Activated T-cell treated with anti-CD3 and anti-CD28 coated beads, Interleukin-2, amount 50 U/mL, for 4 hours (primary cell): ENCODE data around the gene GRK2. TPM values are rescaled to one million over a fixed set of nuclear protein-coding genes. Genes with fewer than 3 reads are reported as not detected.
"Not testable (repeated sequence)": the region's sequence is repeated elsewhere in the genome, so short reads cannot be mapped to it uniquely, and the experiment has no call there.

Experiments used
- ATAC-seq, 2 donors: fragments of 200-7000 bp; cut with Tn5 transposase; one replicate each; pipeline ENCODE4 v1.10.0; 2021
- DNase-seq: peaks from one replicate; pipeline ENCODE4 v3.0.0-alpha.2; 2020
- H3K27me3 Mint-ChIP-seq: one replicate; pipeline ENCODE4 v1.8.0; 2021; ENCODE audit warnings: low read depth, mixed read lengths
- H3K36me3 Mint-ChIP-seq: one replicate; pipeline ENCODE4 v1.8.0; 2022; ENCODE audit warnings: mixed read lengths; ENCODE audit not compliant: insufficient read depth
- H3K4me1 Mint-ChIP-seq: one replicate; pipeline ENCODE4 v1.8.0; 2021; ENCODE audit warnings: low read depth, mixed read lengths
- H3K4me3 Mint-ChIP-seq: one replicate; pipeline ENCODE4 v1.8.0; 2021; ENCODE audit warnings: mild to moderate bottlenecking, moderate library complexity, mixed read lengths
- H3K9me3 Mint-ChIP-seq: one replicate; pipeline ENCODE4 v1.8.0; 2021; ENCODE audit warnings: mixed read lengths
- total RNA-seq, 3 donors: library from RNA; stranded (reverse); gene quantifications; one replicate each; pipeline ENCODE4 v1.2.1, GENCODE V29; 2021

The GRK2 gene
- 100 to 1,000 TPM; 152 to 172 (median 171) TPM for total RNA-seq

DNA sequence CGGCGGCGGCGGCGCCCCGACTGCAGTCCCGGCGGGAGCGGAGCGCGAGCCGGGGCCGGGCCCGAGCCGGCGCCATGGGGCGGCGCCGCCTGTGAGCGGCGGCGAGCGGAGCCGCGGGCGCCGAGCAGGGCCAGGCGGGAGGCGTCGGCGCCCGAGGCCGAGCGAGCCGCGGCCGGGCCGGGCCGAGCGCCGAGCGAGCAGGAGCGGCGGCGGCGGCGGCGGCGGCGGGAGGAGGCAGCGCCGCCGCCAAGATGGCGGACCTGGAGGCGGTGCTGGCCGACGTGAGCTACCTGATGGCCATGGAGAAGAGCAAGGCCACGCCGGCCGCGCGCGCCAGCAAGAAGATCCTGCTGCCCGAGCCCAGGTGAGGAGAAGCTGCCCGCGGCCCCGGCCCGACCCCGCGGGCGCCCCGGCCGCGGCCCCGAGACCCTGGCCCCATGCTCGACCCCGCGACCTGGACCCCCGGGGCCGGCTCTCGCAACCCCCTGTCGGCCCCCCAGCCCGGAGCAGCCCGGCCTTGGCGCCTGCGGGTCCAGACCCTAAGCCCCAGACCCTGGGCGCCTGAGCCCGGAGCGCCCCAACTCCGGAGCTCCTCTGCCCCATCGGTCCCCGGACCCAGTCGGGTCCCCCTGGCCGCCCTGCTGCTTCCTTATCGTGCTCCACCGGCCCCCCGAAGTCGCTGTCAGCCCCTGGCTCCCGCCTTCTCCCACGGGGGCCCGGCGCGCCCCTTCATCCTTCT, at the start of gene GRK2:
Gene GRK2, plus strand, starts transcription at position 25 of the 739 bp plus-strand sequence. Its CDS starts 227 bp downstream, at position 252.
- Mint-ChIP-seq H3K27me3 (peaks cover 3% of the 10 kb centered on the region), H3K36me3 (peaks cover 5% of the 10 kb centered on the region), H3K9me3 (no peaks in the 10 kb centered on the region), H3K4me3 (peak within 1 kb of the TSS; percentile 96), H3K4me1 (peaks cover 74% of the 10 kb centered on the region)
- ATAC-seq: peak; percentile 39 to 46
- no peak for DNase-seq

GRCh38 chr11:67227726-67228125, 38.5 kb upstream of the GRK2 start:
- no peak overlapping the region for H3K4me3 Mint-ChIP-seq
- no peaks in the 10 kb centered on the region for H3K9me3 Mint-ChIP-seq
- ATAC-seq: no peak
- H3K27me3 Mint-ChIP-seq: no peaks in the 10 kb centered on the region
- H3K4me1 Mint-ChIP-seq: peaks cover 13% of the 10 kb centered on the region
- DNase-seq: no peak
- H3K36me3 Mint-ChIP-seq: peaks cover 12% of the 10 kb centered on the region

- DNase-seq (no peak), ATAC-seq (no peak)
- H3K4me3 Mint-ChIP-seq: no peak overlapping the region
- no peaks in the 10 kb centered on the region for H3K27me3 Mint-ChIP-seq
- no peaks in the 10 kb centered on the region for H3K9me3 Mint-ChIP-seq
- peaks cover 20% of the 10 kb centered on the region for H3K36me3 Mint-ChIP-seq
- H3K4me1 Mint-ChIP-seq: peaks cover 26% of the 10 kb centered on the region
Measured at GRCh38 chr11:67230406-67230805, 35.9 kb upstream of the GRK2 start.

DNA sequence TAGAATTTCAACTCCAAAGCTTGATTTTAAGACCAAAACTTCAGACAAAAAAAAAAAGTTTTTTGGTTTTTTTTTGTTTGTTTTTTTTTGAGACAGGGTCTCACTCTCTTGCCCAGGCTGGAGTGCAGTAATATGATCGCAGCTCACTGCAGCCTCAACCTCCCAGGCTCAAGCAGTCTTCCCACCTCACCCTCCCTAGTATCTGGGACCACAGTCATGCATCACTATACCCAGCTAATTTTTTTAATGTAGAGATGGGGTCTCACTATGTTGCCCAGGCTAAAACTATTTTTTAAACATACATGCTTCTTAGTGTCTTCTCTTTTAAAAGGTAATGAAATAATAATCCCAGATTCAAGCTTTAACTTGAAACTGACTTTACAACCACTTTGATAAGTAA, 35.4 kb upstream of the GRK2 start:
- Mint-ChIP-seq H3K4me1 (peaks cover 26% of the 10 kb centered on the region), H3K9me3 (no peaks in the 10 kb centered on the region), H3K4me3 (no peak overlapping the region), H3K27me3 (no peaks in the 10 kb centered on the region), H3K36me3 (peaks cover 20% of the 10 kb centered on the region)
- DNase-seq: no peak
- no peak for ATAC-seq

- H3K4me1 Mint-ChIP-seq: peaks cover 31% of the 10 kb centered on the region
- peaks cover 20% of the 10 kb centered on the region for H3K36me3 Mint-ChIP-seq
- H3K9me3 Mint-ChIP-seq: no peaks in the 10 kb centered on the region
- no peaks in the 10 kb centered on the region for H3K27me3 Mint-ChIP-seq
- ATAC-seq (no peak), DNase-seq (no peak)
- H3K4me3 Mint-ChIP-seq: no peak overlapping the region
Measured at GRCh38 chr11:67233584-67234190, 32.6 kb upstream of the GRK2 start.

- H3K9me3 Mint-ChIP-seq, ATAC-seq, H3K27me3 Mint-ChIP-seq, H3K4me3 Mint-ChIP-seq, DNase-seq: not testable (repeated sequence)
- peaks cover 37% of the 10 kb centered on the region for H3K4me1 Mint-ChIP-seq
- peaks cover 15% of the 10 kb centered on the region for H3K36me3 Mint-ChIP-seq
Measured at GRCh38 chr11:67234571-67234970, 31.7 kb upstream of the GRK2 start.

DNA sequence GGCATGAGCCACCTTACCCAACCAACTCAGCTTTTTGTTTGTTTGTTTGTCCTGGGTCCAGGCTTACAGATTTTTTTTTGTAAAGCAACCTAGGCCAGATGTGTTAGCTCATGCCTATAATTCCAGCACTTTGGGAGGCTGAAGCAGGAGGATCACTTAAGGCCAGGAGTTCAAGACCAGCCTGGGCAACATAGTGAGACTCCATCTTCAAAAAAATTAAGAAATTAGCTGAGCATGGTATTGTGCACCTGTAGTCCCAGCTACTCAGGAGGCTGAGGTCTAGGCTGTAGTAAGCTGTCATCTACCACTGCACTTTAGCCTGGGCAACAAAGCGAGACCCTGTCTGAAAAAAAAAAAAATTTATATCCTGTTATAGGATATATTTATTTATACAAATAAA, 28.7 kb upstream of the GRK2 start:
- no peak overlapping the region for H3K4me3 Mint-ChIP-seq

GRCh38 chr11:67238894-67239782, 27.1 kb upstream of the GRK2 start:
- Mint-ChIP-seq H3K4me1 (peaks cover 47% of the 10 kb centered on the region), H3K4me3 (peak overlapping the region; percentile 100)

More for the DNA sequence above, 28.7 kb upstream of the GRK2 start:
- Mint-ChIP-seq H3K9me3 (no peaks in the 10 kb centered on the region), H3K4me1 (peaks cover 39% of the 10 kb centered on the region), H3K27me3 (no peaks in the 10 kb centered on the region), H3K36me3 (peaks cover 29% of the 10 kb centered on the region)
- ATAC-seq: no peak
- no peak for DNase-seq

GRCh38 chr11:67239783-67240575, 26.3 kb upstream of the GRK2 start:
- DNase-seq: peak; percentile 93
- Mint-ChIP-seq H3K27me3 (no peaks in the 10 kb centered on the region), H3K4me1 (peaks cover 46% of the 10 kb centered on the region), H3K9me3 (no peaks in the 10 kb centered on the region), H3K36me3 (peaks cover 37% of the 10 kb centered on the region), H3K4me3 (peak overlapping the region; percentile 100)
- peak; percentile 91 to 96 for ATAC-seq

More at GRCh38 chr11:67238894-67239782, 27.1 kb upstream of the GRK2 start:
- no peak for DNase-seq
- Mint-ChIP-seq H3K36me3 (peaks cover 36% of the 10 kb centered on the region), H3K9me3 (no peaks in the 10 kb centered on the region), H3K27me3 (no peaks in the 10 kb centered on the region)
- ATAC-seq: no peak

DNA sequence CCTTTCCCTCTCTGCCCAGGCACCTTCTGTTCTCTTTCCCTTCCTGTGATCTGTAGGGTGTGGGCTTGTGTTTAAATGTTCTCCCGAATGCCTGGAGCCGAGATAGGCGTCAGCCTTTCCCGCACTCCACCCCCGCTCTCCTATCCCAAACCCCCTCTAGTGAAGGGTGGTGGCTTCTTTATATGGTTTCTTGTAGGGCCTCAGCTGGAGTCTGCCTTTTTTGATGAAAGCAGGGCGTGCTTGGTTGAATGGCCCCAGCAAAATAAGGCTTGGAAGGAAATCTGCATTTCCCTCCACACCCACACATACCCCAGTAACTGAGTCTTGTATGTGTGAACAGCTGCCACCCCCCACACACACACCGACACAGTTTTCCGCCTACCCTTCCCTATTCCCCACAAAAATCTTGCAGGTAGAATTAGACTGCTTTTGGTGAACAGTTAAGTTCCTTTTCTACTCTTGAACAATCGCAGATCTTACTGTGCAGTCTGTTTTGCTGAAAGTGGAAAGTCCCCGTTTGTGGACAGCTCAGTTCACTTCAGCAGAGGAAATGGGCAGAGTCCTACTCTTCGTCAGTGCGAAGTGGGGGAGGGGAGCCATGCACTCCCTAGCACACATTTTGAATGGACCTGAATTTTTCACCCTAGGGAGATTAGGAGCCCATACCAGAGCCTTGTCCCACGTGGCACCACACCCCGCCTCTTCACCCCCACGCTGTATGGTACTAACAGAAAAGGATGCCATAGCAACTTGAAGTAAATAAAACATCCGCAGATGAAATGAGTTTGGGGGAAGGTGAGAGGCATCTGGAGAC, 25.5 kb upstream of the GRK2 start:
- H3K27me3 Mint-ChIP-seq: no peaks in the 10 kb centered on the region
- peaks cover 44% of the 10 kb centered on the region for H3K36me3 Mint-ChIP-seq
- H3K4me3 Mint-ChIP-seq: peak overlapping the region; percentile 100
- H3K9me3 Mint-ChIP-seq: no peaks in the 10 kb centered on the region
- peaks cover 49% of the 10 kb centered on the region for H3K4me1 Mint-ChIP-seq
- DNase-seq (peak; percentile 66), ATAC-seq (peak; percentile 63)

DNA sequence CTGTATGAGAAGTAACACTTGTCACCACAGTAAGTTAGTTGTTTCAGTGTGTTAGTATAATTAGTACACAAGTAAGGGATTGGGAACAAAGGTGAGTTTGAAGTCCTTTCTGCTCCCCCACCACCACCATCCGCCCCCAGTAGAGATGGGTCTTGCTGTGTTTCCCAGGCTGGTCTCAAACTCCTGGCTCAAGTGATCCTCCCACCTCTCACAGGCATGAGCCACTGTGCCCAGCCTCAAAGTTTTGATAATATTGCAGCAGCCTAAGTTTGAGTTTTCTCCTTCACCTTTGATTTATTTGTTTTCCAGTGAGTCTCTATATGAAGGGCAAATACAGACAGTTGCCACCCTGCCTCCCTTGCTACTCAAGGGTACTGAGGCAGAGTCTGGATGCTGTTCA, 23.7 kb upstream of the GRK2 start:
- Mint-ChIP-seq H3K4me1 (peaks cover 56% of the 10 kb centered on the region), H3K27me3 (no peaks in the 10 kb centered on the region), H3K36me3 (peaks cover 52% of the 10 kb centered on the region), H3K9me3 (no peaks in the 10 kb centered on the region), H3K4me3 (peak overlapping the region; percentile 100)
- ATAC-seq (no peak), DNase-seq (no peak)

DNA sequence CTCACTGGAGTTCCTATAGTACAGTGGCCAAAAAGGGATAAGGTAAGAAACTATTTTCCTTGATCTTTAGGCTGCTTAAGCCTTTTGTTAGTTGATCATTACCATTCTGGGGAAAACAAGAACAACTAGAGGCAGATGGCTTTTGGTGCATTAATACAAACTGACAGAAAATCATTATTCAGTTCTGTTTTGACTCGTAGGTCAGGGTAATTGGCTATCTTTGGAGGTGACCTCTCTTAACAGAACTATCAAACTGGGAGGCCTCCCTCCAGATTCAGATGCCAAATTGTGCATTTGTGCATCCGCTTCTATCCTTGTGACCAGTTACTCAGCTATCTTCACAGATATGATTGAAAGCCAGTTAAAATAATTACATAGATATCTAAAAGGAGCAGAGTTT, 23.2 kb upstream of the GRK2 start:
- H3K36me3 Mint-ChIP-seq: peaks cover 55% of the 10 kb centered on the region
- H3K4me3 Mint-ChIP-seq: peak overlapping the region; percentile 100
- no peaks in the 10 kb centered on the region for H3K9me3 Mint-ChIP-seq
- no peak for DNase-seq
- H3K27me3 Mint-ChIP-seq: no peaks in the 10 kb centered on the region
- no peak for ATAC-seq
- H3K4me1 Mint-ChIP-seq: peaks cover 56% of the 10 kb centered on the region

DNA sequence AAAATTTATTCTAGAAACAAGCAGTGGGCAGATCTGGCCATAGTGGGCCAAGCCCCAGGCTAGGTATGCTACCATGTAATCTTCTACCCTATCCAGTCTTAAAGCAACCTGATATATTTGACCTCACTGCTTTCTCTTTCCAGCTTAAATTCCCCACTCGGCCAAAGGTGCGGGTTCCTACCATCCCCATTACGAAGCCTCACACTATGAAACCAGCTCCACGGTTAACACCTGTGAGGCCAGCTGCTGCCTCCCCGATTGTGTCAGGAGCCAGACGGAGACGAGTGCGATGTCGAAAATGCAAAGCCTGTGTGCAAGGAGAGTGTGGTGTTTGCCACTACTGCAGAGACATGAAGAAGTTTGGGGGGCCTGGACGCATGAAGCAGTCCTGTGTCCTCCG, 21.2 kb upstream of the GRK2 start:
- H3K4me3 Mint-ChIP-seq: no peak overlapping the region
- peaks cover 41% of the 10 kb centered on the region for H3K4me1 Mint-ChIP-seq
- no peak for ATAC-seq
- DNase-seq: no peak
- H3K36me3 Mint-ChIP-seq: peaks cover 70% of the 10 kb centered on the region
- H3K9me3 Mint-ChIP-seq: no peaks in the 10 kb centered on the region
- H3K27me3 Mint-ChIP-seq: no peaks in the 10 kb centered on the region
